Hepatocyte (in vitro differentiated cells): ENCODE data around the gene CHRD. TPM values are rescaled to one million over a fixed set of nuclear protein-coding genes. Genes with fewer than 3 reads are reported as not detected.

Source experiments
- DNase-seq: peaks from one replicate; pipeline ENCODE4 v3.0.0-alpha.2; 2016; ENCODE audit warnings: low spot score
- H2AFZ ChIP-seq: fragments of 200-600 bp; sonication (generic); 2 replicates; pipeline ENCODE4 v1.6.0; 2016; ENCODE audit warnings: antibody characterized with exemption, mild to moderate bottlenecking
- H3K27ac ChIP-seq: fragments of 200-600 bp; sonication (generic); 2 replicates; pipeline ENCODE4 v1.5.1; 2016; ENCODE audit warnings: mild to moderate bottlenecking
- H3K27me3 ChIP-seq: fragments of 200-600 bp; sonication (generic); 2 replicates; pipeline ENCODE4 v1.6.1; 2016
- H3K36me3 ChIP-seq: fragments of 200-600 bp; sonication (generic); replicated peaks from 2 replicates; pipeline ENCODE4 v1.5.1; 2016; ENCODE audit warnings: low read depth; ENCODE audit not compliant: insufficient read depth
- H3K4me1 ChIP-seq: fragments of 200-600 bp; sonication (generic); 2 replicates; pipeline ENCODE4 v1.5.1; 2016; ENCODE audit warnings: mild to moderate bottlenecking, moderate library complexity; ENCODE audit not compliant: insufficient read depth
- H3K4me2 ChIP-seq: fragments of 200-600 bp; sonication (generic); 2 replicates; pipeline ENCODE4 v1.6.0; 2016
- H3K4me3 ChIP-seq: fragments of 200-600 bp; sonication (generic); 2 replicates; pipeline ENCODE4 v1.5.1; 2016; ENCODE audit warnings: mild to moderate bottlenecking
- H3K79me2 ChIP-seq: fragments of 200-600 bp; sonication (generic); 2 replicates; pipeline ENCODE4 v1.6.0; 2017; ENCODE audit warnings: mild to moderate bottlenecking
- H3K9me2 ChIP-seq: fragments of 200-600 bp; sonication (generic); replicated peaks from 2 replicates; pipeline ENCODE4 v1.6.0; 2017; ENCODE audit warnings: mild to moderate bottlenecking; ENCODE audit not compliant: insufficient read depth
- H3K9me3 ChIP-seq: fragments of 200-600 bp; sonication (generic); 2 replicates; pipeline ENCODE4 v1.5.1; 2016; ENCODE audit warnings: low read depth, mild to moderate bottlenecking
- H4K20me1 ChIP-seq: fragments of 200-600 bp; sonication (generic); 2 replicates; pipeline ENCODE4 v1.6.0; 2016; ENCODE audit warnings: mild to moderate bottlenecking; ENCODE audit not compliant: insufficient read depth, poor library complexity, severe bottlenecking
- EZH2 ChIP-seq: fragments of 200-600 bp; sonication (generic); IDR thresholded peaks from 2 replicates; pipeline ENCODE4 v1.6.1; 2016; ENCODE audit warnings: antibody characterized with exemption, mild to moderate bottlenecking, borderline replicate concordance
- EZH2phosphoT487 ChIP-seq: fragments of 200-600 bp; sonication (generic); IDR thresholded peaks from one replicate; pipeline ENCODE4 v1.6.1; 2018; ENCODE audit warnings: antibody characterized with exemption, mild to moderate bottlenecking, low read depth, moderate library complexity; ENCODE audit not compliant: unreplicated experiment, severe bottlenecking
- WGBS: methylation state at CpG from one replicate; pipeline ENCODE4 v1.1.6; 2016; ENCODE audit warnings: low lambda C conversion rate; ENCODE audit errors: missing lambda C conversion rate; 5-methylcytosine and 5-hydroxymethylcytosine counted together
- polyA plus RNA-seq: library from polyadenylated mRNA; unstranded; fragments of >200 nt; fragmentation: Nextera tagmentation; extraction: Ambion mirVana; gene quantifications from 2 replicates; pipeline ENCODE4 v1.2.1, GENCODE V29; 2016
- total RNA-seq: library from RNA; depleted of rRNA; stranded (reverse); fragments of >200 nt; gene quantifications from 2 replicates; pipeline ENCODE4 v1.2.3, GENCODE V29; 2014
- TF ChIP-seq, protein P1 (sequence below): fragments of 200-600 bp; sonication (generic); IDR thresholded peaks from 2 replicates; pipeline ENCODE4 v1.5.1; 2016; ENCODE audit warnings: antibody characterized with exemption, mild to moderate bottlenecking; ENCODE audit not compliant: poor library complexity

Gene CHRD
- total and polyA plus RNA-seq, 2 experiments from 2014 or later = 13.6 to 16.1 TPM

DNA sequence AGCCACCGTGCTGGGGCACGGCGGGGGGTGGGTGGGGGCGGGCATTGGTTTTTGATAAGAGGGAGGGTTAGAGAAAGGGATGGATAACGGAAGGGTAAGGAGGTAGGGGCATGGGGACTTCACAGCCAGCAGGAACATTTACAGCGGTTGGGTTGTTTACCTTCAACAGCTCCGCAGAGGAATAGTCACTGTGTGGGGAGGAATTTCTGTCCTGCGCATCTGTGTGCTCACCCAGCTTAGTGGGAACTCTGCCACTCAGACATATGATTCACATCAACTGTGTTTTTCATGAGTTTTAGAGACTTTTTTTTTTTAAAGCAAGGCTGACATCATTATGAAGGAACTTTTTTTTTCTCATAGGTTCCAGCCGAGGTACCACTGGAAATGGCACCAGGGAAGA lies 19.6 kb downstream of the CHRD start:
- H3K4me1 ChIP-seq = no peaks in the 10 kb centered on the region
- H3K4me3 ChIP-seq = no peak overlapping the region
- H3K27me3 ChIP-seq = peaks cover 7% of the 10 kb centered on the region
- no peaks in the 10 kb centered on the region for H3K9me2 ChIP-seq
- H4K20me1 ChIP-seq = no peaks in the 10 kb centered on the region
- H3K79me2 ChIP-seq = no peaks in the 10 kb centered on the region
- H3K4me2 ChIP-seq = peak overlapping the region; percentile 48
- H3K9me3 ChIP-seq = no peaks in the 10 kb centered on the region
- no peak for TF ChIP-seq EZH2
- TF ChIP-seq EZH2phosphoT487 = no peak
- TF ChIP-seq, protein P1, sequence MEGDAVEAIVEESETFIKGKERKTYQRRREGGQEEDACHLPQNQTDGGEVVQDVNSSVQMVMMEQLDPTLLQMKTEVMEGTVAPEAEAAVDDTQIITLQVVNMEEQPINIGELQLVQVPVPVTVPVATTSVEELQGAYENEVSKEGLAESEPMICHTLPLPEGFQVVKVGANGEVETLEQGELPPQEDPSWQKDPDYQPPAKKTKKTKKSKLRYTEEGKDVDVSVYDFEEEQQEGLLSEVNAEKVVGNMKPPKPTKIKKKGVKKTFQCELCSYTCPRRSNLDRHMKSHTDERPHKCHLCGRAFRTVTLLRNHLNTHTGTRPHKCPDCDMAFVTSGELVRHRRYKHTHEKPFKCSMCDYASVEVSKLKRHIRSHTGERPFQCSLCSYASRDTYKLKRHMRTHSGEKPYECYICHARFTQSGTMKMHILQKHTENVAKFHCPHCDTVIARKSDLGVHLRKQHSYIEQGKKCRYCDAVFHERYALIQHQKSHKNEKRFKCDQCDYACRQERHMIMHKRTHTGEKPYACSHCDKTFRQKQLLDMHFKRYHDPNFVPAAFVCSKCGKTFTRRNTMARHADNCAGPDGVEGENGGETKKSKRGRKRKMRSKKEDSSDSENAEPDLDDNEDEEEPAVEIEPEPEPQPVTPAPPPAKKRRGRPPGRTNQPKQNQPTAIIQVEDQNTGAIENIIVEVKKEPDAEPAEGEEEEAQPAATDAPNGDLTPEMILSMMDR = no peak
- H2AFZ ChIP-seq = no peak overlapping the region
- DNase-seq = peak; percentile 78
- no peak overlapping the region for H3K27ac ChIP-seq
- 8% methylated on average over 9 of the region's 9 CpGs for WGBS
- no peaks in the 10 kb centered on the region for H3K36me3 ChIP-seq

DNA sequence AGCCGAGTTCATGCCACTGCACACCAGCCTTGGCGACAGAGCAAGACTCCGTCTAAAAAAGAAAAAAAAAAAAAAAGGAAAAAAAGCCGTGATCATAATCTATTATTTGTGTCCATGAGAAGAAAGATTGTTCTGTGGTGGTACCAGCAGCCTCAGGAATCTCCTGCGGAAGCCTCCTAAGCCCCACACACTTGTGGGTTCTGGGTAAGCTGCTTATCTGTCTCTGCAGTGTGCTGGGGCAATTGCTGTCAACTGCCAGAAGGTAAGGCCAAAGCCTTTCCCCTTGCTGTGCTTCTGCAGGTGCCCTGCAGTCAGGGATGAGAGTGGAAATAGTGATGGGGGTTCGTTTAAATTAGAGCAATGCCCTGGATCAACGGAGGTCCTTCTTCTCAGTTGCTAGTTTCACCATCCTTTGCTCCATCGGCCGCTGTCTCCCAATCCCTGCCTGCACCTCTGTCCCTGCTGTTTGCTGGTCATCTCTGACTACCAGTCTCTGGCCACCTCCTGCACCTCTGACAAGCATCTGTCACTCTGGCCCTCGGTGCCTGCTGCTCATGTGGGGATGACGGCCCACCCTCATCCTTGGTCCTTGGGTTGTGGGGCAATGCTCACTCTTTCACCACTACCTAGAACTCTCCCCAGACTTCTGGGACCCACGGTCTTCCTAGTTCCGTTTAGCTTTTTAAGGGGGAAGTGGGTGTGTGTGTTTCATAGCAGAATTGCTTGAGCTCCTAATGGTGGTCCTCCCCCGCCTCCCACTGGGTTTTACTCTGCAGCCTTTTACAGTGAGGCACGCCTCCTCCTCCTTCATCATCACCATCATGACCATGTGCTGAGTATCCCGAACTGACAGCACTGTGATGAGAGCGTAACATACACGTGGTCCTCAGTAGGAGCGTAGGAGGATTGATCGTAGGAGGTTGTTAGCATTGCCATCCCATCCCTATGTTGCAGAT lies 25.5 kb downstream of the CHRD start:
- Histone ChIP-seq H3K27me3 (peaks cover 7% of the 10 kb centered on the region), H4K20me1 (no peaks in the 10 kb centered on the region), H2AFZ (no peak overlapping the region), H3K36me3 (no peaks in the 10 kb centered on the region), H3K79me2 (no peaks in the 10 kb centered on the region), H3K4me2 (no peak overlapping the region), H3K9me3 (no peaks in the 10 kb centered on the region), H3K4me1 (no peaks in the 10 kb centered on the region), H3K4me3 (no peak overlapping the region), H3K9me2 (no peaks in the 10 kb centered on the region), H3K27ac (no peak overlapping the region)
- no peak for DNase-seq
- 87% methylated on average over 20 of the region's 20 CpGs for WGBS
- TF ChIP-seq EZH2 (no peak), EZH2phosphoT487 (no peak)
- TF ChIP-seq, protein P1 = no peak

DNA sequence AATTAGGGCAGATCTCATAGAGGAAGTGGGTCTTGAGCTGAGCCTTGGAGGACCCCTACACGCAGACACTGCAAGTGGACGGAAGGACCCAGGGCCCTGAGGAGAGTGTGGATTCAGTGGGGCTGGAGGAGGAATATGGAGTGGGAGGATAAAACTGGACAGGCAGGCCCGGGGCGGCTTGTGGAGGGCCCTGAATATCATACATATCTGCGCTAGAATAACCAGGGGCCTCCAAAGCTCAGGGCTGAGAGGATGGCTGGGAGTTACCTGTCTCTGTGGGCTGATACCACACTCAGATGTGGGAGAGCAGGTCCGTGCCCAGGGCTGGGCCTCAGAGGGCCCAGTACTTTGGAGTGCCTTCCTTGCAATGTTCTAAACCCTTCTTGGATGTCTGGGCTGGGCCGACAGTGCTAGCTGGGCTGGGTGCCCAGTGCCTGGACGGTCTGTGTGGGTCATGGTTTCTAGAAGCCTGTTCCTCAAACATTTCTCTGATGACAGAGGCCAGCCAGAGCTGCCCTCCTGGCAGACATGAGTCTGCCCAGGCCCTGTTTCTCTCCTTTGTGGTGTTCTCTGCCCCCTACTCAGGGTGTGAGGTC lies 29.6 kb downstream of the CHRD start:
- Histone ChIP-seq H3K36me3 (no peaks in the 10 kb centered on the region), H3K27me3 (no peaks in the 10 kb centered on the region), H3K9me2 (no peaks in the 10 kb centered on the region), H3K79me2 (no peaks in the 10 kb centered on the region), H3K4me1 (no peaks in the 10 kb centered on the region), H3K4me2 (no peak overlapping the region), H4K20me1 (no peaks in the 10 kb centered on the region), H2AFZ (no peak overlapping the region), H3K4me3 (no peak overlapping the region), H3K27ac (no peak overlapping the region), H3K9me3 (no peaks in the 10 kb centered on the region)
- DNase-seq = no peak
- TF ChIP-seq EZH2 (no peak), EZH2phosphoT487 (no peak)
- TF ChIP-seq, protein P1 = no peak
- 96% methylated on average over 8 of the region's 8 CpGs for WGBS
